T-helper 2 cell treated with Interferon-gamma antibody and Interleukin-4, amounts not matched to agents 100 ng/mL and 5 ng/mL, for 36 hours (primary cell): ENCODE measurements around the gene WNT16. TPM values are rescaled to one million over a fixed set of nuclear protein-coding genes. Genes with fewer than 3 reads are reported as not detected.
"Not testable (repeated sequence)": the region's sequence is repeated elsewhere in the genome, so short reads cannot be mapped to it uniquely, and the experiment has no call there.

ENCODE experiments used
- intact Hi-C: fragments of 100-400 bp; cut with micrococcal nuclease; formaldehyde crosslinking; loops from one replicate; pipeline ENCODE4 v1.15.1; 2023
- total RNA-seq: library from RNA; stranded (reverse); gene quantifications from 2 replicates; pipeline ENCODE4 v1.2.3, GENCODE V29; 2022

Gene WNT16
- total RNA-seq, 1 donor from 2014 or later: not detected

DNA sequence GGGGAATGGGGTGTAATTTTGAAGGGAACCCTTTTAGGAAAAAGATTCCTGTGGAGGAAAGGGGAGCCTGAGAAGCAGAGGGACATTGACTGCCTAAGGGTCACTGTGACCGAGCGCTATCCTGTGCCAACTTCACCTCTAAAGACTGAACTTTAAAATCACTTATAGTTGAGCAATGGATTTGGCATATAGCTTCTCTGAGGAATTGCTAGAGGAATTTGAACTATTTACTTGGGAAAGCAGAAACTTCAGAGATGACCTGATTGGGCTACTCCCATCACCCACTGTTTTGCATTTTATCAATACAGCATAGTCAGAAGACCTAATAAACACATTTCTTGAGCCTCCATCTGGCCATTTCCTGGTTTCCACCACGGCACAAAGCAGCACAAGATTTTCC is 23.7 kb upstream of the WNT16 start:
- intact Hi-C loops: no loop called here

DNA sequence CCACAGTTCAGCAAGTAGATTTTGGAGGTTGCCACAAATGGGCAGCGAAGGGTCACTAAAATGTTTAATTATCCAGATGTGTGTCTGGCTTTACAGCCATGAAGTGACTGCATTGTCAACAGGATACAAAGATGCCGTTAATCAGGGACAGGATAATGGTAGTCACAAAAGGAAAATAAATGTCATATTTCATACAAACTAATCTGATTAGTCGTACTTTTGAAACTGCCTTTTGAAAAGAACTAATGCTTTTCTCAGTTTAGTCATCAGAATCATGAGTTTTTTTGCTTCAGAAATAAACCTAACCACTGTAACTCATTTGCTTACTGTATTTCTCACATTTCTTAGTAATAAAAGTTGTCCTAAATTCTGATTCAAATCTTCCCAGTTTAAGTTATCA is 22.2 kb upstream of the WNT16 start:
- intact Hi-C loops: no loop called here

DNA sequence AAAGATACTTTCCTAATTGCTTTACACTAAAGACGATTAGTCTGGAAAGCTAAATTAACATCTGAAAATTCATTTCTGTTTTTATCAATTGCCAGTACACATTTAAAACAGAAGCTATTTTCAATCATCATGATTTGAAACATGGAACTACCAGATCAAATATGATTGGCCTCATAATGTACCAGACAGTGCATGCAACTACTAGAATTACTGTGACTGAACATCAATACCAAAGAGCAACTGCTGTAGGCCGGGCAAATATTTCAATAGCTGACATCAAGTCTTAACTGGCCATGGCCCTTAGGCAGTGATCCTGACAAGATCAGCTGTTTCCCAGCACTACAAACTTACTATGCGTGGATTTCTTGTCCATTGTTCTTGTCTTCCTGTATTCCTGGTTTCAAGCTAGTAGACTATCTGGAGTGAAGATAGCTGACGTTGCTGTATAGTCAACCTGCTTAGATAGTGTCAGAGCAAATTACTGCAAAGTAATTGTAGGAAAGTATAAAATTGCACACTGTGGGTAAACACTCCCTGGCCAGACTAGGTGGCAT is 21.7 kb upstream of the WNT16 start:
- intact Hi-C loops: no loop called here

DNA sequence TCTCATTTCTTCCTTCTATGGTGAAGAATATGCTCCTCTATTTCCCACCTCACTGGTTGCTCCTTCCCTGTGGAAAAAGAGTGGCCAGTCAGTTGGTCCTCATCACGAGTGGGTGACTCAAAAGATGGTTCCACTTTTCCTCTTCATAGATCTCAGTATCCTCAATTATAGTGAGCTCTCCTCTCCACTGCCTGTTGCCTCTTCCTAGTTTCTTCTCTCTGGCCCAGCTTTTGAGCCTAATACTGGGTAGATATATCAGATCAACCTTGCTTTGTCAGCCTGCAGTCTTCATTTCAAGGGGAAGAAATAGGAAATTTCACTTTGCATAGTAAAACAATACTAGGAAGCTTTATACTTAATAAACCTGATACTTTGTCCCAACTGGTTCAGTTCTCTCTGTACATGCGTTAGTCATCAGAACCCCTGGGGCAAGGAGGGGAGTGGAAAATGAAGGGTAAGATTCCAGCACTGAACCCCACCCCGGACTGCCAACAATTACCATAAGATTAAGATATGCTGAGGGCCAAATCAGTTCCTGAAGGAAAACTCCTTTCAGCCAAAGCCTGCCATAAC is 15.5 kb upstream of the WNT16 start:
- intact Hi-C loops: no loop called here

- intact Hi-C loops: no loop called here
Measured at GRCh38 chr7:121313793-121314676, 14.8 kb upstream of the WNT16 start.

- intact Hi-C loops: not testable (repeated sequence)
Measured at GRCh38 chr7:121315170-121315569, 13.6 kb upstream of the WNT16 start.

- intact Hi-C loops: no loop called here
Measured at GRCh38 chr7:121322460-121322859, 6.3 kb upstream of the WNT16 start.

- intact Hi-C loops: no loop called here
Measured at GRCh38 chr7:121323515-121324302, 5.1 kb upstream of the WNT16 start.

GRCh38 chr7:121327671-121328070 is 1.1 kb upstream of the WNT16 start:
- intact Hi-C loops: no loop called here

GRCh38 chr7:121329191-121330052 is 622 bp downstream of the WNT16 start:
- intact Hi-C loops: loop anchor here (1.0 kb wide), 1 partner anchor 218 kb away; no protein-coding TSS in a partner anchor

GRCh38 chr7:121330053-121330833 is 1.4 kb downstream of the WNT16 start:
- intact Hi-C loops: no loop called here

DNA sequence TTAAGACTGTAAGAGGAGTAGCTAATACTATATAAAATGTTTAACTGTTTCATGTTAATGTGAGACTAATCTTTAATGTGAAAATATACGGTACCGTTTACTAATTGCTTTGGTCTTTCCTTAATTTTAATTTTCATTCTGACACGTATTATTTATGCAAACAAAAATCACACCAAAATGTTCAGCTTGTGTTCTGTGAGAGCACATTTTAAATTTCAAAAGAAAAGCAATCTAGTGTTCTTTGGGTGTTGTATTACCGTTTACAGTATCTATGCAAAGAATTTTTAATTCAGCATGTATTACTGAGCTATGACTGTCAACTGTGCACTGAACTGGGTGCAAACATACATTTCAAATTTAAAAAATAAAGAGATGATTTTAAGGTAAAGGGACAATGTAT is 2.2 kb downstream of the WNT16 start:
- intact Hi-C loops: no loop called here

GRCh38 chr7:121331574-121331973 is 2.8 kb downstream of the WNT16 start:
- intact Hi-C loops: no loop called here

DNA sequence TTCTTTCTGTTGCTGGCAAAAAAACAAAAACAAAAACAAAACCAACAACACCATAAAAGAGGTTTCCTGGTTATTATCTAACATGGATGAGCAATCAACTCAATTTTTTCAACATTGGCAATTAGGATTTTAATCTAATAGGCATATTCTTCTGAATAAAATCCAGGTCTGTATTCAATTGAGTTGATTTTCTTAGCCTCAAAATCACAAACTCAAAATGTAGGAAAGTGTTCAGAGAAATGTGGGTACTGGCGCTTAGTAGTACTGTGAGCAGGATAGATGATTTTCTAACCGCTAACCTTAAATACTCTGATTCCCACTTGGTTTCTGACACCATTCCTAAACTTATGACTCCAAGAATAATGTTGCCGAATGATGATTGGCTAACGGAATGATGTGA is 5.6 kb downstream of the WNT16 start:
- intact Hi-C loops: no loop called here

DNA sequence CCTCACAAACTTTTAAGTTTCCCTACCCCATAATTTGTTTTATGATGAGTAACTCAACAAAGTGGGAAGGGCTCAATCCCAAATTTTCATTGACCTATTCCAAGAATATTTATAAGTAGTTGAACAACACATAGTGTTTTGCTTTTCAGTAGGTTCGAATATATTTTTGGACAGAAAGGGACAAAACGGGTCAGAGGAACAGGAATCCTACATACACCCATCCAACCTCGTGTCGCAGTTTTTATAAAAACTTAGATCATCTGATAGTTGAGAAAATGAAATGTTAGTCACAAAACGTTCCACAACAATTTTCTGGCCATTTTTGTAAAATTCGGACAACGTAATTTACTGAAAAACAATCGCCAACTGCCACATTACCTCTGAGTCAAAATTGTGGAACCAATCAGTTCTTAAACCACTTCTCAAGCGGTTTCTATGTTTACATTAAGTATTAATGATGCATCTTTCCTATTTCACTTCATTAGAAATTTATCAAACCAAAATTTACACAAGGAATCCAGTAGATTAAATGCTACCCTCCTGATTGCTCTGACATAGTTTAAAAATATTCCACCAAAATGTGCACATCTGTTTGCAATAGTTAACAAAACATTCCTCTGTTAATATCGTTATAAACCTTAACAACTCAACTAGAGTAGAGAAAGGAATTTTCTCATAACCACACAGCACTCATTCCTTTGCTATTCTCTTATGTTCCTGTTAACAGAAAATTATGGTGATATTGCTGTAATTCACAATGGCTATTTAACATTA is 6.3 kb downstream of the WNT16 start:
- intact Hi-C loops: no loop called here

DNA sequence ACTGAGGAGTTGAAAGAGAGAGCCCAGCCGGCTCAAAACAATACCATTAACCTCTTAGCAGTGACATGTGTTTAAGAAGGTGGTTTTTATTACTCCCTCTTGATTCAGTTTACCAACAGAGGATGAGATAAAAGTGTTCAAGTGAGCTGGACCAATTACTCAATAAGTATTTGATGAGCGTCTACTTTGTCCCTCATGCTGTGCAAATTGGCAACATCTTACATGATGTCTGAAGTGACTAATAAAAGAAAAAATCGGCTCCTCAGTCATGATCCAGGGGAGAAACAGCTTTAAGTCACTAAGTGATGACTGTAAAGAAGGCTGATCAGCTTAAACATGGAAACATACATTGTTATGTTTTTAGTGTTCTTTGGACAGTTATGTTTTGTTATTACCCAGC is 7.8 kb downstream of the WNT16 start:
- intact Hi-C loops: no loop called here

- intact Hi-C loops: no loop called here
Measured at GRCh38 chr7:121337398-121337797, 8.6 kb downstream of the WNT16 start.

GRCh38 chr7:121339082-121339481 is 10.3 kb downstream of the WNT16 start:
- intact Hi-C loops: no loop called here

- intact Hi-C loops: no loop called here
Measured at GRCh38 chr7:121341933-121342332, 13.1 kb downstream of the WNT16 start.
